VCaP (cell line): Measurements from ENCODE around the gene MYOF.

Experiments used
- H3K27ac ChIP-seq: fragments of 450-650 bp; 2 replicates; pipeline ENCODE4 v1.5.1; 2017
- TF ChIP-seq, protein P1 (sequence below): fragments of 450-650 bp; conservative IDR thresholded peaks from 2 replicates; pipeline ENCODE4 v1.5.1; 2017; ENCODE audit warnings: mild to moderate bottlenecking, moderate library complexity

MYOF gene

DNA sequence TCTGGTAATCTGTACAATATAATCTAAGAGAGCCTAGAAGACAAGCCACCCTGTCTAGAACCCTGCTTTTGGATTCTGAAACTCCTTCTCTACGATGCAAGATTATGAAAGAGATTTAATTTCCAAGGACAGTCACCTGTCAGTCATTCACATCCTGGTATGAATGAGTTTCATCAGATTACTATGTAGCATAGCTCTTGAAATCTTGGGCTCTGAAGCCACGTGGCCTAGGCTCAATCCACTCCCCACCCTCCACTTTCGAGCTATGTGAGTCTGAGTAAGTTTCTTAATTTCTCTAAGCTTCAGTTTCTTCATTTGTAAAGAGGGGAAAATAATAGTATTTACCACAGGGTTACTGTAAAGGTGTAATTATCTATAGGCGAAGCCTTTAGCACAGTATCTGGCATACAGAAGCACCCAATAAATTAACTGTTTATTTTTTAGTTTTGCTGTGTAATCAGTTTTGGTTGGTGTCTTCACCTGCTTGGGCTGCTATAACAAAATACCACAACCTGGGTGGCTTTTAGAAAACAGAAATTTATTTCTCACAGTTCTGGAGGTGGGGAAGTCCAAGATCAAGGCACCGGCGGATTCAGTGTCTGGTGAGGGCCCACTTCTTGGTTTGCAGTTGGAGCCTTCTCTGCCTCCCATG lies 71.3 kb downstream of the MYOF start:
- no peak overlapping the region for H3K27ac ChIP-seq
- TF ChIP-seq, protein P1, sequence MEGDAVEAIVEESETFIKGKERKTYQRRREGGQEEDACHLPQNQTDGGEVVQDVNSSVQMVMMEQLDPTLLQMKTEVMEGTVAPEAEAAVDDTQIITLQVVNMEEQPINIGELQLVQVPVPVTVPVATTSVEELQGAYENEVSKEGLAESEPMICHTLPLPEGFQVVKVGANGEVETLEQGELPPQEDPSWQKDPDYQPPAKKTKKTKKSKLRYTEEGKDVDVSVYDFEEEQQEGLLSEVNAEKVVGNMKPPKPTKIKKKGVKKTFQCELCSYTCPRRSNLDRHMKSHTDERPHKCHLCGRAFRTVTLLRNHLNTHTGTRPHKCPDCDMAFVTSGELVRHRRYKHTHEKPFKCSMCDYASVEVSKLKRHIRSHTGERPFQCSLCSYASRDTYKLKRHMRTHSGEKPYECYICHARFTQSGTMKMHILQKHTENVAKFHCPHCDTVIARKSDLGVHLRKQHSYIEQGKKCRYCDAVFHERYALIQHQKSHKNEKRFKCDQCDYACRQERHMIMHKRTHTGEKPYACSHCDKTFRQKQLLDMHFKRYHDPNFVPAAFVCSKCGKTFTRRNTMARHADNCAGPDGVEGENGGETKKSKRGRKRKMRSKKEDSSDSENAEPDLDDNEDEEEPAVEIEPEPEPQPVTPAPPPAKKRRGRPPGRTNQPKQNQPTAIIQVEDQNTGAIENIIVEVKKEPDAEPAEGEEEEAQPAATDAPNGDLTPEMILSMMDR, result no peak

DNA sequence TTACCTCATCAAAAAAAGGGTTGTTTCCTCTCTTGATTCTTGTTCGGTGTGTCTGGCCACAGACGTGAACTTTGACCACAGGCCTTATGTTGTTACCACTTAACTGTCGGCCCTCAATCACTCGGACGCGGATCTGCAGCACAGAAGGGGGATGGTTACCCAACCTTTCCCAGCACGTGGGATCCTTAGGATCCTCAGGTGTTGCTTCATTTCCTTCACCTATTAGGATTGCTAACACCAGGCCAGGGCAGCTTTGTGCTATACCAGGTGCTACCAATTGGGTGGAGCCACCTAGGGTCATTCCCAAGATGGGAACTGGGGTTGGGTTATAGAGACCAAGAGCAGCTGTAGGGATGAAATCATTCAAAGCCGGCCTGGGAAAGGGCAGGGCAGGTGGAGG lies 73.4 kb downstream of the MYOF start:
- H3K27ac ChIP-seq, result no peak overlapping the region
- TF ChIP-seq, protein P1, result no peak

DNA sequence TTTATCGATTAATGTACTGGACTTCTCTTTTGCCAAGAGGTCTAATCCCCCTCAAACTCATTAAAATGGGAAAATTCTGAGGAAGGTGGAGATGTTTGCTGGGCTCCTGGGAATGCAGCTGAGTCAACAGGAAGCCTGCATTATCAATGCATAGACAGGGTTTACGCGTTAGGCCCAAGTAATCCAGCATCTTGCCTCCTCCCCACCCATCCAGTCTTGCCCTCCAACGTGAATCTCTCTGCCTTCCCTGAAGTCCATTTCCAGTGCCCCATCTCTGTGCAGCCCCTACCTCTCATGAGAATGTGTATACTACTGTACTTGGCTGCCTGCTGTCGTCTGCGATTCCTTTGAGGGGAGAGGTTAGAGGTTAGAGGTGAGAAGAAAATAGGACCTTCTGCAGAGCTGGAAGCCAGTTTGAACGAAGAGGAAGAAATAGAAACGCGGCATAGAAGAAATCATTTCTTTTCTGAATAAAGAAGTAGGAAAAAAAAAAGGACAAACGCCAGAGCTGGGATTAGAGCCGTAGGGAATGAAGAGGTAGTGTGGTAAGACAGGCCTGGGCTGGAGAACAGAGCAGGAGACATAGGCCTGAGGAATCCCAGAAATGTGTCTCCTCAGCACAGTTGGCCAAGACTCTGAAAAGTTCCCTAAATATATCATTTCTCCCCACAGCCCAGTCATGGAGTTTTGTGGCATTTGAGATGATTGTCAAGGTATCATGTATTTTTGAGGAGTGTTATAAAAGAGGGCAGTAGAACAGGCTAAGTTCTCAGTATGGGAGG lies 75.6 kb downstream of the MYOF start:
- no peak overlapping the region for H3K27ac ChIP-seq

DNA sequence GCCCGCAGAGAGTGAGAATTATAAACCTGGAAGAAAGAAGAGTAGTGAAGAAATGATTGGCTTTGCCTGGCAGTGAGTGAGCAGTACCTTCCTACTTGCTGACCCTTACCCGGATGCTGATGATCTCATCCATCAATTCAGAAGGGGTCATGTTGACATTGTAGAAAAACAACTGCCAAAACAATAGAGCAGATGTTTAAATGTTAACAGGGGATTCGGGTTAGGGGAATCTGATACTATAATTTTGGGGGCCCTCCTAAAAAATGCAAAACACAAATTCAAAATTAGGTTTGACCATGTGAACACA lies 78.1 kb downstream of the MYOF start:
- no peak overlapping the region for H3K27ac ChIP-seq
- TF ChIP-seq, protein P1, result no peak

More for the DNA sequence above, 75.6 kb downstream of the MYOF start:
- TF ChIP-seq, protein P1, result no peak

DNA sequence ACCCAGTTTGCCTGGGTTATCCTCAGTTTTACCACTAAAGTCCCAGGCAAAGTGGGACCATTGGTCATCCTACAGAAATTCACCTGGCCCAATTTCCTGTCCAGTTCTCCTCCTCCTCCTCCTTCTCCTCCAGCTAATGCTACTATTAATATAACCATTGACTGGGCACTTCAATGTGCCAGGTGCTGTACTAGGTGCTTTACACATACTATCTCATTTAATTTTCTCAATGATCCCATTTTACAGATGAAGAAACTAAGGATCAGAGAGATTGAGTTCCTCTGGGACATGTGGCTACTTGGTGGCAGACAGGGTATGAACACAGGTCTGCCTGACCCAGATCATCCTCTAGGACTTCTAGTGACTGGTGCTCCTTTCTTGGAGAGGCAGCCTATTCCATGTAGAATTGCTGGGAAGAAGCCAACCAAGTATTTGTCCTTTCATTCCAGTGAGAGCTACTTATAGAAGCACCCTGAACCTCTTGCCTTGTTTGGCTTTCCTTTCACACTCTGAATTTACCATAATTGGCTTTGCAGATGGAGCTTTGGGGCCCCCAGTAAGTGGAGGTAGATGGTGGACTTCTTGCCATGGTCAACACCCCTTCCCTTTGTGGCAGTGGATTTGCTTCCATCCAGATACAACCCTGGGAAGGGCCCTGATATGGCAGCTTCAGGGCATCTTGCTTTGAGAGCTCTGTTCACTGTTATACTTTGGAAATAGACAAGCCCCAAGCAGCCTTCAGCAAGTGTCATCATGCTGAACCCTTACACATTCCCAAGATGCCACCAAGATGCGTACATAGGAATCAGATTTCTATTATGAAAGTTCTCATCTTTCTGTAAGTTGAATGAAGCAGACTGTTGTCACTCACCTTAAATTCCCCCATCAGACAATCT lies 78.7 kb downstream of the MYOF start:
- H3K27ac ChIP-seq, result no peak overlapping the region
- TF ChIP-seq, protein P1, result no peak

DNA sequence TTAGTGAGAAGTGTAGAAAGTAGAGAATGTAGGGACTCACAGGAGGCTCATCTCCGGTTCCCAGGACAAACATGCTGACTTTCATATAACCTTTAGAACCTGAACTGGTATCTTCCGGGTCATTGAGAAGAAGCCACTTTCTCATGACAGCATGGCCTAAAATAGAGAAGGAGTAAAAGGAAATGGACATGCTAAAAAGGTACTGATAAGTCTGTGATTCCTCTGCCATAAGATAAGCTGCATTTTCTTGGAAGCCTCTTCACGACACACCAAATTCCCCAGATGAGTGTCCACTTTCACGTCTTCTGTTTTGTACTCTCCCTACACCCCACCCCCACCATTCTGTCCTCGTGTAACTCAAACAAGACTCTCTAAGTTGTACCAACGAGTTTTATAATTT lies 79.9 kb downstream of the MYOF start:
- no peak overlapping the region for H3K27ac ChIP-seq
- TF ChIP-seq, protein P1, result no peak

DNA sequence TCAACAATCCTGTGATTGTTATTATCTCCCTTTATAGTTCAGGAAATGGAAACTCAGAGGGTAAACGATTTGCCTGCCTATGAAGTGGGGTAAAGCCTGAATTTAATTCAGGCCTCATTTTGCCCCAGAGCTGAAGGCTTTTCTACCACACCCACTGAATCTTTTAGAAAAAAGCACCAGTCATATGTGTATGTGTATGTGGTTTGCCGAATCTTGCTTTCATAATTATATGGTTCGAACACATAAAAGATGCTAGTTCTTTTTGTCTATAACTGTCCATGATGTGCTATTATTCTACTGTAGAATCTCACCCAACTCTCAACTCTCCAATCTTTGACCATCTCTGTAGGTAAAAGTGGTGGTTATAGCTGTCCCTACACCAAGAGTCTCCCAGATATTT lies 83.6 kb downstream of the MYOF start:
- no peak overlapping the region for H3K27ac ChIP-seq
- TF ChIP-seq, protein P1, result no peak
